B cell (primary cell): Measurements from ENCODE around the gene TANGO6. TPM values are rescaled to one million over a fixed set of nuclear protein-coding genes. Genes with fewer than 3 reads are reported as not detected.

ENCODE experiments used
- ATAC-seq: fragments of 200-7000 bp; cut with Tn5 transposase; one replicate; pipeline ENCODE4 v1.10.0; 2021; ENCODE audit warnings: low read depth, mild to moderate bottlenecking, moderate number of reproducible peaks, moderate library complexity
- CTCF ChIA-PET: fragments of 350-600 bp; sonication (Branson Sonifier 250); formaldehyde crosslinking; loops from one replicate; lab custom pipeline; 2021; ENCODE audit warnings: antibody characterized with exemption, inconsistent platforms; lab: Charles Lee
- POLR2A ChIA-PET: fragments of 350-600 bp; sonication (Branson Sonifier 250); formaldehyde crosslinking; loops from one replicate; lab custom pipeline; 2021; ENCODE audit warnings: antibody characterized with exemption; lab: Charles Lee
- DNase-seq: peaks from one replicate; pipeline ENCODE4 v3.0.0; 2013
- H2AFZ ChIP-seq: 2 replicates; pipeline ENCODE4 v1.6.1; 2012; ENCODE audit warnings: mild to moderate bottlenecking, low read depth, low read length; ENCODE audit not compliant: insufficient read depth, poor library complexity, severe bottlenecking
- H3K27ac ChIP-seq, 2 donors: 1 replicate in 1 of 2; 2 replicates in 1 of 2; pipeline ENCODE4 v1.5.1; 2012 to 2013; ENCODE audit warnings: low read length in 2 of 2, mild to moderate bottlenecking in 2 of 2, moderate library complexity in 1 of 2
- H3K27me3 ChIP-seq, 4 experiments: fragments of 200-600 bp in 1 of 4; sonication (generic) in 1 of 4; replicated peaks in 1 of 4; 1 replicate in 2 of 4; 2 replicates in 2 of 4; pipeline versions ENCODE4 v1.6.1 to v1.7.0; 2013 to 2016; ENCODE audit warnings: low read length in 3 of 4, mild to moderate bottlenecking in 2 of 4, mixed read lengths in 1 of 4, moderate library complexity in 1 of 4; ENCODE audit not compliant: insufficient read depth in 4 of 4, control insufficient read depth in 3 of 4; ENCODE audit errors: control extremely low read depth in 1 of 4
- H3K36me3 ChIP-seq, 2 experiments: replicated peaks in 1 of 2; 1 replicate in 1 of 2; 2 replicates in 1 of 2; pipeline versions ENCODE4 v1.6.1 to v1.7.1; 2013; ENCODE audit warnings: low read length in 1 of 2; ENCODE audit not compliant: insufficient read depth in 2 of 2, control insufficient read depth in 1 of 2; ENCODE audit errors: control extremely low read depth in 1 of 2, extremely low read depth in 1 of 2
- H3K4me1 ChIP-seq, 2 donors: fragments of 200-600 bp in 1 of 2; sonication (generic) in 1 of 2; 1 replicate in 1 of 2; 2 replicates in 1 of 2; pipeline versions ENCODE4 v1.5.1 to v1.6.1; 2013 to 2017; ENCODE audit warnings: low read length in 2 of 2; ENCODE audit not compliant: control insufficient read depth in 2 of 2, insufficient read depth in 2 of 2
- H3K4me2 ChIP-seq: replicated peaks from 2 replicates; pipeline ENCODE3; 2012; ENCODE audit warnings: mild to moderate bottlenecking, low read depth, low read length; ENCODE audit not compliant: poor library complexity, severe bottlenecking
- H3K4me3 ChIP-seq, 5 experiments: fragments of 200-600 bp in 1 of 5; sonication (generic) in 1 of 5; 1 replicate in 3 of 5; 2 replicates in 2 of 5; pipeline versions ENCODE4 v1.5.1 to v1.7.0; 2011 to 2016; ENCODE audit warnings: low read length in 4 of 5, mild to moderate bottlenecking in 4 of 5, low read depth in 2 of 5, control low read depth in 1 of 5, moderate library complexity in 1 of 5; ENCODE audit not compliant: insufficient read depth in 1 of 5; ENCODE audit errors: control extremely low read depth in 1 of 5, extremely low read depth in 1 of 5
- H3K79me2 ChIP-seq: fragments of 200-600 bp; sonication (generic); one replicate; pipeline ENCODE4 v1.6.0; 2016; ENCODE audit warnings: low read length; ENCODE audit not compliant: control insufficient read depth, insufficient read depth
- H3K9ac ChIP-seq: fragments of 200-600 bp; sonication (generic); 2 replicates; pipeline ENCODE4 v1.6.1; 2017; ENCODE audit warnings: mild to moderate bottlenecking, low read length, moderate library complexity
- H3K9me3 ChIP-seq, 3 donors: one replicate each; pipeline versions ENCODE4 v1.6.1 to v1.7.1; 2013; ENCODE audit warnings: low read length in 2 of 3; ENCODE audit not compliant: control insufficient read depth in 2 of 3, insufficient read depth in 1 of 3; ENCODE audit errors: control extremely low read depth in 1 of 3
- H4K20me1 ChIP-seq: 2 replicates; pipeline ENCODE4 v1.6.0; 2012; ENCODE audit warnings: mild to moderate bottlenecking, low read length; ENCODE audit not compliant: insufficient read depth, control insufficient read depth, poor library complexity, severe bottlenecking
- H3K27ac Mint-ChIP-seq: one replicate; pipeline ENCODE4 v1.8.0; 2021; ENCODE audit warnings: mixed read lengths
- H3K27me3 Mint-ChIP-seq: one replicate; pipeline ENCODE4 v1.8.0; 2021; ENCODE audit warnings: mixed read lengths
- H3K4me1 Mint-ChIP-seq: one replicate; pipeline ENCODE4 v1.8.0; 2021; ENCODE audit warnings: mixed read lengths
- H3K4me3 Mint-ChIP-seq: one replicate; pipeline ENCODE4 v1.8.0; 2021; ENCODE audit warnings: mixed read lengths
- H3K9me3 Mint-ChIP-seq: one replicate; pipeline ENCODE4 v1.8.0; 2022; ENCODE audit warnings: mixed read lengths; ENCODE audit not compliant: insufficient read depth
- CTCF ChIP-seq: fragments of 200-600 bp; IDR thresholded peaks from one replicate; pipeline ENCODE4 v1.8.0; 2022; ENCODE audit warnings: antibody characterized with exemption, mild to moderate bottlenecking
- EZH2 ChIP-seq: IDR thresholded peaks from 2 replicates; pipeline ENCODE4 v1.6.1; 2012; ENCODE audit warnings: borderline replicate concordance, low read depth, mild to moderate bottlenecking, moderate library complexity, low read length; ENCODE audit not compliant: insufficient read depth, poor library complexity, severe bottlenecking
- WGBS: methylation state at CpG from one replicate; pipeline ENCODE4 v1.1.5; 2013; ENCODE audit warnings: missing lambda C conversion rate; ENCODE audit not compliant: insufficient coverage; 5-methylcytosine and 5-hydroxymethylcytosine counted together
- intact Hi-C: fragments of 100-400 bp; cut with micrococcal nuclease; formaldehyde crosslinking; loops from one replicate; pipeline ENCODE4 v1.10.0; 2022
- polyA plus RNA-seq: library from polyadenylated mRNA; depleted of rRNA; stranded (reverse); fragments of >200 nt; gene quantifications from 2 replicates; pipeline ENCODE4 v1.2.3, GENCODE V29; 2012
- small RNA-seq: library from RNA; depleted of rRNA; stranded (forward); fragments of <200 nt; gene quantifications from one replicate; pipeline ENCODE3, GENCODE V24; 2012; ENCODE audit warnings: low replicate concordance, low read depth; ENCODE audit not compliant: insufficient read length
- total RNA-seq, 2 donors: library from RNA; stranded (reverse); fragments of 120-200 nt in 1 of 2; gene quantifications; 1 replicate in 1 of 2; 2 replicates in 1 of 2; pipeline versions ENCODE4 v1.2.3 to v1.2.4, GENCODE V29; 2013 to 2022

The TANGO6 gene
- total and polyA plus RNA-seq, 2 donors (not counting 1 experiment from before 2014, with no cell fraction given), result 8.0 to 42.8 TPM

GRCh38 chr16:69133373-69133954 lies 290.1 kb downstream of the TANGO6 start:
- H3K4me1 ChIP-seq, result peaks cover 16 to 19% of the 10 kb centered on the region in 2 donors
- H3K27ac ChIP-seq, result peak overlapping the region; percentile 66 to 90
- H3K9me3 Mint-ChIP-seq, result no peaks in the 10 kb centered on the region
- DNase-seq (no peak), ATAC-seq (no peak)
- ChIA-PET POLR2A (interaction anchor here (1.6 kb wide), 1 partner anchor 53 kb away, joined by 6 read pairs; the partner anchor contains the start of gene SNTB2), CTCF (interaction anchor here (0.9 to 4.8 kb wide), 6 partner anchors 10 to 612 kb away, joined by 3 to 29 read pairs (median 6); no protein-coding TSS in a partner anchor)
- H3K4me3 ChIP-seq, result peak overlapping the region in 4 of 5 experiments; percentile 87 to 96 (median 92)
- H3K9ac ChIP-seq, result peak overlapping the region; percentile 87
- H2AFZ ChIP-seq, result peak overlapping the region; percentile 92
- peaks cover 91% of the 10 kb centered on the region for H3K79me2 ChIP-seq
- peak overlapping the region; percentile 91 for H3K27ac Mint-ChIP-seq
- peak overlapping the region; percentile 95 for H3K4me3 Mint-ChIP-seq
- H3K27me3 Mint-ChIP-seq, result no peaks in the 10 kb centered on the region
- H3K4me1 Mint-ChIP-seq, result peaks cover 38% of the 10 kb centered on the region
- no peaks in the 10 kb centered on the region for H3K27me3 ChIP-seq
- H4K20me1 ChIP-seq, result peaks cover 33% of the 10 kb centered on the region
- no peaks in the 10 kb centered on the region for H3K9me3 ChIP-seq
- intact Hi-C loops, result loop anchor here (10.0 kb wide), 1 partner anchor 1469 kb away; the partner anchor contains the start of genes ACD, C16orf86, ENKD1 and PARD6A
- no CpG with 5 or more reads among the region's 5 CpGs for WGBS
- peak overlapping the region; percentile 95 for H3K4me2 ChIP-seq
- H3K36me3 ChIP-seq, result peaks cover under 1 to 20% of the 10 kb centered on the region in 2 experiments
- TF ChIP-seq EZH2 (no peak), CTCF (no peak)

Small RNAs within 50 kb of the gene (small RNA-seq; reads per million reads assigned to genes)
- gene RF00019 (not detected), gene RF00066 (not detected), gene RNU6-898P (not detected)

Other genes with a start within 250 kb of the TANGO6 start
- 0.17 TPM in 1 of 2 replicates, not detected in the other for gene CDH3, start 198.2 kb upstream of the TANGO6 start, total RNA-seq
- gene CDH3, start 198.2 kb upstream of the TANGO6 start, polyA plus RNA-seq, result 0.17 and 0.24 TPM in 2 replicates
- 1.7 and 2.0 TPM in 2 replicates for gene CDH1, start 106.2 kb upstream of the TANGO6 start, total RNA-seq
- gene CDH1, start 106.2 kb upstream of the TANGO6 start, polyA plus RNA-seq, result 0.12 TPM in 1 of 2 replicates, not detected in the other